GM08714 (cell line): ENCODE data around the gene GEMIN8.

Experiments used
- H3K4me3 ChIP-seq: fragments of 200-500 bp; sonication (Bioruptor generic); 2 replicates; pipeline ENCODE4 v1.5.1; 2014; ENCODE audit warnings: mild to moderate bottlenecking, low read length, inconsistent platforms
- ZNF274 ChIP-seq: IDR thresholded peaks from 2 replicates; pipeline ENCODE4 v1.6.1; 2012; ENCODE audit warnings: mild to moderate bottlenecking, low read depth, low read length

The GEMIN8 gene

DNA sequence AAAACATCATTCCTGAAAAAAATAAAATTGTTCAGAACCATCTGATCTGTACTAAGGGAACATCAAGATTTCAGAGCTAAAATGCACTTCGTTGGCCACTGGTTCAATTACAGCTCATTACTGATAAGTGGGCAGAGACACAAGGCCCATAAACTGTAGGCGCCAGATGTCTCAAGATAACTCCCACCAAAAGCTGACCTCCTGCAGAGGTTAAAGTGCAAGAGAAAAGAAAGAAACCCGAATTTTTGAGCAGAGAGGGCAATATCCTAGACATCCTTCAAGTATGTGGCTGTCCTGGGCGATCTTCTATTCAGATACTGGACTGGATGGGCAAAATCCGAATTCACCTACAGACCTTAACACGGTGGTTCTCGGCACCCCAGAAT, 660 bp downstream of the GEMIN8 start:
- peak overlapping the region; percentile 69 for H3K4me3 ChIP-seq
- TF ChIP-seq ZNF274 = no peak

DNA sequence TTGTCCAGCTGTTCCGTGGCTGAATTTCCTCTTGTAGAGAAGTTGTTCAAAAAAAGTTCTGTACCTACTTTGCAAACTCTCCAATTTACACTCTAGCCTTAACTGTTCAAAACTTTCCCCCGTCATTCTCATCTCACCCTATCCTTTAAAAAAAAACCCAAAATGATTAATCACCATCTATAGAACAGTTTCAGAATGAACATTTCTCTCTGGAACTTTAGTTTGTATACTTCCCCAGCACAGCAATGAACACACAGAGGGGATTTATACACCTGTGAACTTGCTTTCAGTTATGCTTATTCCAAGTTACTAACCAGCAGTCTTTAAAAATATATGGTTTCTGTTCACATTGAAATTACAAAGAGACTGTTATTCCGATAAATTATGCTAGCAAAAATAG, 1.2 kb downstream of the GEMIN8 start:
- no peak for TF ChIP-seq ZNF274
- peak overlapping the region; percentile 69; the same call in 1 of the 2 replicates for H3K4me3 ChIP-seq

DNA sequence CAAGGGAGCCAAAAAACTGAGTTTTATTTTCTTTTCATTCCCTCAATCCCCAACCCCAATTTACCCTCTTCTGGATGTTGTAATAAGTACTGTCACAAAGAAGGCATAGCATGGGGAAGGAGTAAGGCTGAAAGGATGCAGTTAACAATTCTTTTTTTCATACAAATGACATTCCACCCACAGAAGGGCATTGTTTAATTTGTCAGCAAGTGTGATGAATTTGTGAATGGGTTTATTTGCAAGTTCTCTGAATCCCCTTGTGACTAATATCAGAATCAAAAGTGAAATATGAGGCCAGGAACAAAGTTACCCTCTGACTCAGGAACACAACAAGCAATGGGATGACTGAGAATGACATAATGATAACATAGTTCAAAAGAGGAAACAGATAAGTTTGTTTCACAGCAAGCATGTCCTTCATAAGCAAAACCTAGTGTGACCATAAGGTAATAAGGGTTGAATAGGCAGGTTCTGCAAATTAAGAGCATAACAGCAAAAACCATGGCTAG, 2.1 kb downstream of the GEMIN8 start:
- H3K4me3 ChIP-seq = no peak overlapping the region; the same call in 1 of the 2 replicates
- TF ChIP-seq ZNF274 = no peak

DNA sequence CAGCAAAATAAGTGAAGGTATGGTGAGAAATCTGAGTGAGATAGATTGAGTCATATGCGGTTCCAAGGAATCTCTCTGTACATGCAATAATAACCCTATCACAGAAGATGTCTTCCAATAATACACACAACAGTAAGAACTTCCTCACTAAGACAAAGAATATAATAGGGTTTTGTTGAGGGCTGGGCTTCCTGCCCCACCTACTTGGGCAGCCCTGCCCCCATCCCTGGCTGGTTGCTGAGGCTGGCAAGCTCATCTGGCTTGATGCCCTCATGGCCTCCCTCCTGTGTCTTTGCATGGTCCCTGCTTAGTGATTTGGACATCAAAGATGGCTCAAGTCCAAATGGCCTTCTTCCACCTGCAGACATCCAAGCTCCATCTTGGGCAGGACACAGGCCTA, 2.7 kb downstream of the GEMIN8 start:
- H3K4me3 ChIP-seq = no peak overlapping the region
- no peak for TF ChIP-seq ZNF274

DNA sequence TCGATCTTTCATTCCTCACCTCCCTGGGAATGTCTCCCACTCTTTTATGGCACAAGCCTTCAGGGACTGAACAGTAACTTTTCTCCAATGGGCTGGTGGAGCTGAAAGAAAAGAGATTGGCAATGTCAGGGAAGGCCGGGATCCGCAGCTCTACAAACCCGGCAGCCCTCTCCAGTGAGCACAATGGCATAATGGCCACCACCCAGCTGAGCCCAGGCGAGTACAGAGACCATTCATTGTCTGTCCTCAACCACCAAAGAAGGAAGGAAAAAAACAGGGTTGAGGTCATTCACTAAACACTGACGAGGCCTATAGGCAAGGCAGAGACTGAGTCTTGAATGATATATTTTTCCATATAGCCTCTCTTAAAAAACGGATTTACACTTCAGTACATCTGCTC, 3.6 kb downstream of the GEMIN8 start:
- TF ChIP-seq ZNF274 = no peak

DNA sequence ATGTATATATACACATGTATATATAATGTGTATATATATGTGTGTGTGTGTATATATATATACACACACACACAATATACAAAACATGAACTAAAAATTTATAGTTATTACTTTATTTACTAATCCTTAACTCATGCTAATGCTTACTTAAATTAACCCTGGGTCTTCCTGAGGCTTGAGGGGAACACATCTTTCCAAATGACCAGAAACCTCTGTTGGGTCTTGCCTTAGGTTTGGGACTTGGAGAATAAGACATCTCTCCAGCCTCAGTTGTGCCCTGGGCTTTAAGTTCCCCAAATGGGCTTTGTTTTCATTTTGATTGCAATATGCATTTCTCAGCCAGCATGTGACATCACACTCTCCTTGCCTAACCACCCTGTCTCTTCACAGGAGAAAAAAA, 7.7 kb downstream of the GEMIN8 start:
- H3K4me3 ChIP-seq = no peak overlapping the region
- TF ChIP-seq ZNF274 = no peak

More for the DNA sequence above, 3.6 kb downstream of the GEMIN8 start:
- no peak overlapping the region for H3K4me3 ChIP-seq

DNA sequence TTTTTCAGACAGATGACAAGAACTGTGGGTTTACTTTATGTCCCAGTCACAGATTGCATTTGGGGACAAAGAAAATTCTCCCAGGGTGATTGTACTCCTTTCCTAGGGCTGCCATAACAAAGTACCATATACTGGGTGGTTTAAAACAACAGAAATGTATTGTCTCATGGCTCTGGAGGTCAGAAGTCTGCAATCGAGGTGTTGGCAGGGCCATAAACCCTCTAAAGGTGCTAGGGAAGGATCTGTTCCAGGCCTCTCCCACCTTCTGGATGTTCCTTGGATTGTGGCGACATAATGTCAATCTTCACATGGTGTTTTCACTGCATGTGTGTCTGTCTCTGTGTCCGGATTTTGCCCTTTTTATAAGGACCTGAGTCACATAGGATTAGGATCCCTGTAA, 12.3 kb downstream of the GEMIN8 start:
- no peak for TF ChIP-seq ZNF274
- H3K4me3 ChIP-seq = no peak overlapping the region

DNA sequence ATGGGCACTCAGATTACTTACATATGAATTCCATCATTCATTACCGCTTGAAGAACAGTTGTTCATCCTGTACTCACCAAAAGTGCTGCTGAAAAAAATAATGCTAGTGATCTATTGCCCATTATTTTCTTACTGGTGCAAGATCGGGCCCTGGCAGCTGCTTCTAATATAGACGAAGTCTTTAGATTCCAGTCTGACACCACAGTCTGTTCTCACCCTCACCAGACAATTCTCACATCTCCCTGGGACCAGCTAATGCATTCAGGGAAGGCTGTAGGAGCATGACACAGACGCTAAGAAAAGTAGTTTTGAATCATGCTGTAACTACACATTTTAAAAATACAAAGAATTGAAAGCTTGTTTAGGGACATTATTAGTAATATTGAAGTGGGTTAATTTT, 13.8 kb downstream of the GEMIN8 start:
- no peak overlapping the region for H3K4me3 ChIP-seq
- TF ChIP-seq ZNF274 = no peak

DNA sequence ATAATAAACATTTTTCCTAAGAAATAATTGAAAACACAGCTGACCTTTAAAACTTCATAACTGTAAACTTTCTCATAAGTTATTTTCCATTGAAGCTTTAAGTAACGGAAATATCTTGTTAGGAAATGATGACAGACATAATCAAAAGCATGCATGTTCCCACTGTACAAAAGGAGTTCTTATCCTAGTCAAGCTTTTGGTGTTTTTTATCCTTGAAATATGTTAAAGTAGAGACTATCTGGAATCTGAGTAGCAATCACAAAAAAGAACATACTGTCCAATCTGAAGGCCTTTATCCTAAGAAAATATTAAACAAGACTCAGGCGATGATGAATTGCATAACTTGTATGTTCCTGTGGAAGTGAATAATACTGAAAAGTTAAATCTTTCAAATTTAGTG, 14.4 kb downstream of the GEMIN8 start:
- no peak for TF ChIP-seq ZNF274

DNA sequence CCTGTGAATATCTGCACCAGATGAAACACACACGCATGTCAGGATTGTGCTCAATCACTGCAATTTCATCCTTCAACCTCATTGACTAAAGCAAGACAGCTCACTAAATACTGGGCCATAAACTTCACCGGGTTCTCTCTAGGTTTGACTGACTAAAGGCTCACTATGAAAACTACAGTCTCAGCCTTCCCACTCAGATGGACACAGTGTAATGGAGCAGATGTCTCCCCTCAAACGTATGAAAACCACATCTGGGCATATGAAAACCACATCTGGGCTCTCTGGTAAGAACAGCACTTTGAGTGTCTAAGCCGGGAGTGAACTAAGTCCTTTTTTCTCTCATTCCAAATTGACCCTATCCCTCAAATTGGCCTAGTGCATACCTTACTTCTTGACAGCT, 15.2 kb downstream of the GEMIN8 start:
- H3K4me3 ChIP-seq = no peak overlapping the region
- no peak for TF ChIP-seq ZNF274

More for the DNA sequence above, 14.4 kb downstream of the GEMIN8 start:
- H3K4me3 ChIP-seq = no peak overlapping the region

DNA sequence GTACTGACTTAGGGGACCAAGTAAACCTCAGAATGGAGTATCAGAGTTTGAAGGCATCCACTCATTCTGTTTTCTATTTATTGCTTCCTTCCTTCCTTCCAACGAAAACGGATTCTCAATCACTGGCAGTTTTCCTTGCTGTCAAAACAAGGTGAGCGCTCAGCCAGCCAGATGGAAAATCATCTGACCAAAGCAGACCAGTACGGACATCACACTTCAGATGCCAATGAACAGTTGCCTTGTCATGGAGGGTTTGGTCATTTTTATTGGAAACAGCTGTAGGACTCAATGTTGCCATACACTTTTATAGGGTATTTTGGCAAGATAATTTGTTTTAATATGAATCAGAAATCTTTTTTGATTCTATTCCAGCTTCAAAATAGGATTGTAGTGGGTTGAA, 16.6 kb downstream of the GEMIN8 start:
- no peak for TF ChIP-seq ZNF274
- H3K4me3 ChIP-seq = no peak overlapping the region

DNA sequence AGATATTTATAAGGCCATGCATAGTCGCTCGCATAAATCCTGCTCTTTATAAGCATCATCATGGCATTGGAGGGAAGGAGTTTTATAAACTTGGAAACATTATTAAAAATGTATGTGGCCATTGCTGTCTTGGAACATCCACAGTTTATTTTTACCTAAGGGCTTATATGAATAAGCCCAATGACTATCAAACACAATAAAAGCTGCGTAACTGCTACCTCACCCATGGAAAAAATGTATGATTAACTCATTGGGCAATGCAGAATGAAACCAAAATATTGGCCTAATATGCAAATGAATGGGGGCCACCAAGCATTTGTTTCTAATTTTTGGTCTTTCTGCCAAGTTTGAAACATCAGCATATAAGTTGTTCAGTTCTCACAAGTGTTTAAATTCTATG, 19.1 kb downstream of the GEMIN8 start:
- no peak for TF ChIP-seq ZNF274
- no peak overlapping the region for H3K4me3 ChIP-seq

DNA sequence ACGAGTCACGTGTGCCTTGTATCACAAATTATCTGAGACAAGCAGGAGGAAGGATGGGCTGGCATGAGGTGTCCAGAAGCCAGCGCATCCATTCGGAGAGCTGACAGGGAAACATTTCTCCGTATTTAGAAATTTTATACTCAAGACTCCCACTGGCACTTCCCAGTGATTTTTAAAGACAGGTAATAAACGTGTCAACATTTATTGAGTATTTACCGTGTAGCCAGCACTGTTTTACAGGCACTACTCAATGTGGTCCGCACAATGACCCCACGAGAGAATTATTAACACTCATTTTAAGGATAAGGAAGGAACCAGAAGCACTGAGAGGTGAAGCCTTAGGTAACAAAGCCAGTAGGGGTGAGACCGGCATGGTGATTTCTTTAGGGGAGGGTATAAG, 23.2 kb downstream of the GEMIN8 start:
- no peak overlapping the region for H3K4me3 ChIP-seq
- TF ChIP-seq ZNF274 = no peak

DNA sequence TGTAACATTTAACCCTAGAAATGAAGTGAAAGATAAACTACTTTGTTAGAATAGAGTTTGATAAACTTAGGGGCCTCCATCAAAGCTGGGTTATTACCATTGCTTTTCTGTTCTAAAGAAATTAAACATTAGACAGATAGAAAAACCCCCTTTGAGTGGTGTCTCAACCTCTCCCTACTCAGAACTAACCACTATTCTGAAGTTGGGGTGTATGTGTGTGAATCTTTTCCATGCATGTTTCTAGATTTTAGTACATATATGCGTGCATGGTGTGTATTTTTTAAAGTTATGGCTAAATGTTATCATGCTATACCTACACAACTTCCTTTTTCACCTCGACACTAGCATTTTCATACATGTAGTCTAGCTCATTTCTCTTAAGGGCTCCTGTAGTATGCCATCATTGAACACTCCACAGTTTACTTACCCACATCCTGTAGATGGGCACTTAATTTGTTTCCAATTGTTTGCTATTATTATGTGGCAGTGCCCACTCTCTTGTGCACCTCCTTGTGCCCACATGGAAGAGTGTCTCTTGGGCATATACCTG, 25.7 kb downstream of the GEMIN8 start:
- no peak for TF ChIP-seq ZNF274

DNA sequence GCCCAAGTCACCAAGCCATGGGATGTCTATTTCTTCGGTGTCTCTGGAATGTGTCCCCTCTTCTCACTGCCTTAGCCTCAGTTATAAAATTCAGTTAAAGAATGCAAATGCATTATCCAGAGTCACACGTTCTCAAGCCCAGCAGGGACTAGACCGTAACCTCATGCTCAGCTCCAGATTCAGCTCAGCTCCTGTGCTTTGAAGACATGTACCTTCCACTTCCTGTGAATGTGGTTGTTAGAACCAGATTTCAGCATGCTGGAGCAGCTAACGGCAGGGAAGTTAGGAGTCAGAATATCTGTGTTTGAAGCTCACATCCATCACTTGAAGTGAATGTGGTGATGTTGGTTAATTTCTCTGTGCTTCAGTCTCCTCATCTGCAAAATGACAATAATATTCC, 26.7 kb downstream of the GEMIN8 start:
- no peak overlapping the region for H3K4me3 ChIP-seq
- TF ChIP-seq ZNF274 = no peak

More for the DNA sequence above, 25.7 kb downstream of the GEMIN8 start:
- H3K4me3 ChIP-seq = no peak overlapping the region

DNA sequence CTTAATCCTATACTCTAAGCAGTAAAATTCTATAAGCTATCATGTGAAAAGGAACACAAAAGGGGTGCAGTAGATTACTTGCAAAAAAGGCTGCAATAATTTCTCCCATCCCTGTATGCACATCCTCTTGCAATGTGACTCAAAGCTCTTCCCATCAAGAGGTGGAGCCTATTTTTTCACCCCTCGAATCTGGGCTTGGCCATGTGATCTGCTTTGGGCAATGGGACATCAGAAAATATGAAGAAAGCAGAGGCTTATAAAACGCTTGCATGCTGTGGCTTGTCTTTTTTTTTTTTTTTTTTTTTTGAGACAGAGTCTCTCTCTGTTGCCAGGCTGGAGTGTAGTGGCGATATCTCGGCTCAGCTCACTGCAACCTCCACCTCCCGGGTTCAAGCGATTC, 33.0 kb downstream of the GEMIN8 start:
- H3K4me3 ChIP-seq = no peak overlapping the region
- TF ChIP-seq ZNF274 = no peak
